ENCODE data around the gene RAP1GDS1. TPM values are rescaled to one million over a fixed set of nuclear protein-coding genes. Genes with fewer than 3 reads are reported as not detected.

The RAP1GDS1 gene
- total and polyA plus RNA-seq, 2 experiments from 2014 or later = 49.2 to 56.7 TPM

- Histone ChIP-seq H3K4me3 (no peak overlapping the region), H3K79me2 (ENCODE audit: insufficient read depth) (no peaks in the 10 kb centered on the region), H4K20me1 (ENCODE audit: insufficient read depth) (no peaks in the 10 kb centered on the region), H3K27ac (no peak overlapping the region), H2AFZ (no peak overlapping the region), H3K9me3 (ENCODE audit: low read depth) (no peaks in the 10 kb centered on the region), H3K27me3 (replicated peaks; ENCODE audit: insufficient read depth) (no peaks in the 10 kb centered on the region), H3K4me1 (ENCODE audit: insufficient read depth) (no peaks in the 10 kb centered on the region), H3K9ac (no peak overlapping the region), H3F3A (ENCODE audit: insufficient read depth) (no peaks in the 10 kb centered on the region), H3K36me3 (ENCODE audit: low read depth) (no peaks in the 10 kb centered on the region), H3K4me2 (ENCODE audit: unreplicated experiment) (no peak overlapping the region), H3K9me2 (ENCODE audit: insufficient read depth) (no peaks in the 10 kb centered on the region)
- in situ Hi-C loops (cut with MboI) = no loop called here
- DNase-seq = no peak
- no peak for TF ChIP-seq EZH2 (IDR thresholded peaks at IDR 0.05; ENCODE audit: insufficient read depth, poor library complexity, severe bottlenecking)
- TF ChIP-seq EZH2phosphoT487 (IDR thresholded peaks at IDR 0.05; ENCODE audit: insufficient read depth, low read depth) = no peak
Measured at GRCh38 chr4:98248934-98249333, 12.2 kb upstream of the RAP1GDS1 start.

- TF ChIP-seq EZH2phosphoT487 (IDR thresholded peaks at IDR 0.05; ENCODE audit: insufficient read depth, low read depth) = no peak
- TF ChIP-seq EZH2 (IDR thresholded peaks at IDR 0.05; ENCODE audit: insufficient read depth, poor library complexity, severe bottlenecking) = no peak
- Histone ChIP-seq H3K9me3 (ENCODE audit: low read depth) (no peaks in the 10 kb centered on the region), H3K4me1 (ENCODE audit: insufficient read depth) (no peaks in the 10 kb centered on the region), H3K4me3 (no peak overlapping the region), H3K9ac (no peak overlapping the region), H3K27me3 (replicated peaks; ENCODE audit: insufficient read depth) (no peaks in the 10 kb centered on the region), H4K20me1 (ENCODE audit: insufficient read depth) (no peaks in the 10 kb centered on the region), H3F3A (ENCODE audit: insufficient read depth) (no peaks in the 10 kb centered on the region), H3K27ac (no peak overlapping the region), H2AFZ (no peak overlapping the region), H3K36me3 (ENCODE audit: low read depth) (no peaks in the 10 kb centered on the region), H3K4me2 (ENCODE audit: unreplicated experiment) (no peak overlapping the region), H3K9me2 (ENCODE audit: insufficient read depth) (no peaks in the 10 kb centered on the region), H3K79me2 (ENCODE audit: insufficient read depth) (no peaks in the 10 kb centered on the region)
- in situ Hi-C loops (cut with MboI) = no loop called here
- DNase-seq = no peak
- 19 to 20% methylated on average over 1 of the region's 1 CpG for WGBS, 2 experiments (ENCODE audit: low coverage in 1 of 2, low lambda C conversion rate in 2 of 2, missing lambda C conversion rate in 2 of 2)
Measured at GRCh38 chr4:98249831-98250230, 11.4 kb upstream of the RAP1GDS1 start.

- Histone ChIP-seq H3K79me2 (ENCODE audit: insufficient read depth) (0 out of 2 replicates have a peak, but pooled peaks cover 2% of the 10 kb centered on the region), H4K20me1 (ENCODE audit: insufficient read depth) (no peaks in the 10 kb centered on the region), H3K27me3 (replicated peaks; ENCODE audit: insufficient read depth) (no peaks in the 10 kb centered on the region), H3K4me3 (no peak overlapping the region), H3K9me2 (ENCODE audit: insufficient read depth) (no peaks in the 10 kb centered on the region), H3K4me1 (ENCODE audit: insufficient read depth) (no peaks in the 10 kb centered on the region), H3F3A (ENCODE audit: insufficient read depth) (no peaks in the 10 kb centered on the region), H3K27ac (no peak overlapping the region), H3K36me3 (ENCODE audit: low read depth) (no peaks in the 10 kb centered on the region), H3K4me2 (ENCODE audit: unreplicated experiment) (no peak overlapping the region), H2AFZ (no peak overlapping the region), H3K9me3 (ENCODE audit: low read depth) (no peaks in the 10 kb centered on the region), H3K9ac (no peak overlapping the region)
- in situ Hi-C loops (cut with MboI) = no loop called here
- no peak for TF ChIP-seq EZH2phosphoT487 (IDR thresholded peaks at IDR 0.05; ENCODE audit: insufficient read depth, low read depth)
- TF ChIP-seq EZH2 (IDR thresholded peaks at IDR 0.05; ENCODE audit: insufficient read depth, poor library complexity, severe bottlenecking) = no peak
- no peak for DNase-seq
- WGBS, 2 experiments (ENCODE audit: low coverage in 1 of 2, low lambda C conversion rate in 2 of 2, missing lambda C conversion rate in 2 of 2) = 43 to 50% methylated on average over 1 of the region's 1 CpG
Measured at GRCh38 chr4:98253499-98253898, 7.7 kb upstream of the RAP1GDS1 start.

- Histone ChIP-seq H3K4me3 (peak overlapping the region; percentile 83), H3K9me2 (ENCODE audit: insufficient read depth) (no peaks in the 10 kb centered on the region), H3F3A (ENCODE audit: insufficient read depth) (peaks cover 21% of the 10 kb centered on the region), H4K20me1 (ENCODE audit: insufficient read depth) (no peaks in the 10 kb centered on the region), H3K9ac (peak overlapping the region; percentile 98), H3K4me1 (ENCODE audit: insufficient read depth) (peaks cover 21% of the 10 kb centered on the region), H3K27me3 (replicated peaks; ENCODE audit: insufficient read depth) (no peaks in the 10 kb centered on the region), H2AFZ (peak overlapping the region; percentile 85), H3K79me2 (ENCODE audit: insufficient read depth) (peaks cover 48% of the 10 kb centered on the region), H3K27ac (peak overlapping the region; percentile 97), H3K9me3 (ENCODE audit: low read depth) (no peaks in the 10 kb centered on the region), H3K36me3 (ENCODE audit: low read depth) (no peaks in the 10 kb centered on the region), H3K4me2 (ENCODE audit: unreplicated experiment) (peak overlapping the region; percentile 97)
- TF ChIP-seq EZH2 (IDR thresholded peaks at IDR 0.05; ENCODE audit: insufficient read depth, poor library complexity, severe bottlenecking) (no peak), EZH2phosphoT487 (IDR thresholded peaks at IDR 0.05; ENCODE audit: insufficient read depth, low read depth) (no peak)
- 1 to 2% methylated on average over 24 of the region's 24 CpGs for WGBS, 2 experiments (ENCODE audit: low coverage in 1 of 2, low lambda C conversion rate in 2 of 2, missing lambda C conversion rate in 2 of 2)
- in situ Hi-C loops (cut with MboI) = no loop called here
- DNase-seq = no peak
Measured at GRCh38 chr4:98260047-98260578, 1.1 kb upstream of the RAP1GDS1 start.
